ENCODE measurements around the gene TCF12. TPM values are rescaled to one million over a fixed set of nuclear protein-coding genes. Genes with fewer than 3 reads are reported as not detected.

Gene TCF12
- polyA plus RNA-seq, 1 donor (not counting 4 experiments of a cell fraction or from before 2014, with no cell fraction given): 48.3 TPM

- TF ChIP-seq CTCF (optimal IDR thresholded peaks at IDR 0.05 in 1 of 3, IDR thresholded peaks at IDR 0.05 in 1 of 3, conservative IDR thresholded peaks at IDR 0.05 in 1 of 3; ENCODE audit: extremely low read depth in 1 of 3, insufficient read depth in 2 of 3, low read length in 3 of 3) (no peak), EZH2 (IDR thresholded peaks at IDR 0.05; ENCODE audit: low read length) (no peak)
- peak overlapping the region; percentile 82 for H3K27ac ChIP-seq (ENCODE audit: control insufficient read depth, insufficient read depth, low read length)
- peak overlapping the region; percentile 50 for H3K9ac ChIP-seq (ENCODE audit: control insufficient read depth, extremely low read depth, insufficient read depth, low read length)
- H3K9me3 ChIP-seq (ENCODE audit: control insufficient read depth, low read depth, low read length): no peaks in the 10 kb centered on the region
- no peaks in the 10 kb centered on the region for H4K20me1 ChIP-seq (ENCODE audit: control insufficient read depth, extremely low read depth, insufficient read depth, low read length)
- DNase-seq (ENCODE audit: low read depth, low spot score): no peak
- no peak for FAIRE-seq
- H3K4me2 ChIP-seq (ENCODE audit: control insufficient read depth, extremely low read depth, insufficient read depth, low read depth, low read length): peak overlapping the region; percentile 68
- no peaks in the 10 kb centered on the region for H3K36me3 ChIP-seq (ENCODE audit: control insufficient read depth in 2 of 2, extremely low read depth in 1 of 2, insufficient read depth in 2 of 2, low read length in 2 of 2)
- peak overlapping the region in 1 of 3 experiments; percentile 8 for H3K4me3 ChIP-seq (ENCODE audit: control insufficient read depth in 2 of 3, extremely low read depth in 1 of 3, insufficient read depth in 2 of 3, low read depth in 1 of 3, low read length in 3 of 3)
- peaks cover 46% of the 10 kb centered on the region for H3K79me2 ChIP-seq (ENCODE audit: control insufficient read depth, insufficient read depth, low read length)
- H3K9me1 ChIP-seq (ENCODE audit: control insufficient read depth, extremely low read depth, insufficient read depth, low read length): no peaks in the 10 kb centered on the region
- dilution Hi-C loops (cut with MboI; ENCODE audit: extremely low pct_ligation_motif_present, low sequenced_read_pairs): no loop called here
- peaks cover 52% of the 10 kb centered on the region for H3K4me1 ChIP-seq (ENCODE audit: control insufficient read depth, extremely low read depth, insufficient read depth, low read length)
- H3K27me3 ChIP-seq (ENCODE audit: control insufficient read depth, extremely low read depth, insufficient read depth, low read length): no peaks in the 10 kb centered on the region
- no peak overlapping the region for H2AFZ ChIP-seq (ENCODE audit: control insufficient read depth, low read length)
Measured at GRCh38 chr15:57061281-57061680, 142.8 kb downstream of the TCF12 start.

GRCh38 chr15:57061696-57062095 lies 143.3 kb downstream of the TCF12 start:
- dilution Hi-C loops (cut with MboI; ENCODE audit: extremely low pct_ligation_motif_present, low sequenced_read_pairs): no loop called here
- FAIRE-seq (no peak), DNase-seq (ENCODE audit: low read depth, low spot score) (no peak)
- H3K27ac ChIP-seq (ENCODE audit: control insufficient read depth, insufficient read depth, low read length): peak overlapping the region; percentile 82
- H3K9me1 ChIP-seq (ENCODE audit: control insufficient read depth, extremely low read depth, insufficient read depth, low read length): no peaks in the 10 kb centered on the region
- peak overlapping the region; percentile 50 for H3K9ac ChIP-seq (ENCODE audit: control insufficient read depth, extremely low read depth, insufficient read depth, low read length)
- H3K9me3 ChIP-seq (ENCODE audit: control insufficient read depth, low read depth, low read length): no peaks in the 10 kb centered on the region
- no peaks in the 10 kb centered on the region for H3K27me3 ChIP-seq (ENCODE audit: control insufficient read depth, extremely low read depth, insufficient read depth, low read length)
- H3K36me3 ChIP-seq (ENCODE audit: control insufficient read depth in 2 of 2, extremely low read depth in 1 of 2, insufficient read depth in 2 of 2, low read length in 2 of 2): no peaks in the 10 kb centered on the region
- H4K20me1 ChIP-seq (ENCODE audit: control insufficient read depth, extremely low read depth, insufficient read depth, low read length): no peaks in the 10 kb centered on the region
- no peak overlapping the region for H2AFZ ChIP-seq (ENCODE audit: control insufficient read depth, low read length)
- peaks cover 55% of the 10 kb centered on the region for H3K4me1 ChIP-seq (ENCODE audit: control insufficient read depth, extremely low read depth, insufficient read depth, low read length)
- TF ChIP-seq CTCF (optimal IDR thresholded peaks at IDR 0.05 in 1 of 3, IDR thresholded peaks at IDR 0.05 in 1 of 3, conservative IDR thresholded peaks at IDR 0.05 in 1 of 3; ENCODE audit: extremely low read depth in 1 of 3, insufficient read depth in 2 of 3, low read length in 3 of 3) (no peak), EZH2 (IDR thresholded peaks at IDR 0.05; ENCODE audit: low read length) (no peak)
- no peak overlapping the region for H3K4me2 ChIP-seq (ENCODE audit: control insufficient read depth, extremely low read depth, insufficient read depth, low read depth, low read length)
- no peak overlapping the region for H3K4me3 ChIP-seq (ENCODE audit: control insufficient read depth in 2 of 3, extremely low read depth in 1 of 3, insufficient read depth in 2 of 3, low read depth in 1 of 3, low read length in 3 of 3)
- peaks cover 43% of the 10 kb centered on the region for H3K79me2 ChIP-seq (ENCODE audit: control insufficient read depth, insufficient read depth, low read length)

All from keratinocyte (primary cell).